ENCODE results near the gene TDG.

TDG gene

GRCh38 chr12:103966736-103967135 is 1.1 kb downstream of the TDG start:
- no peaks in the 10 kb centered on the region for H3K27me3 ChIP-seq (replicated peaks; ENCODE audit: insufficient read depth, low read length)
- H3F3A ChIP-seq (ENCODE audit: insufficient read depth, low read length), result peaks cover 4% of the 10 kb centered on the region
- peaks cover 81% of the 10 kb centered on the region for H3K79me2 ChIP-seq (ENCODE audit: low read length)
- peak overlapping the region; percentile 82 for H3K4me2 ChIP-seq (ENCODE audit: low read depth, low read length)
- DNase-seq, result no peak
- H3K9me3 ChIP-seq (replicated peaks; ENCODE audit: insufficient read depth, low read length), result no peaks in the 10 kb centered on the region
- no peak for TF ChIP-seq EZH2phosphoT487 (IDR thresholded peaks at IDR 0.05; ENCODE audit: low read length)
- no peak for TF ChIP-seq CTCF (IDR thresholded peaks at IDR 0.05; ENCODE audit: low read length)
- no peak for TF ChIP-seq EZH2 (optimal IDR thresholded peaks at IDR 0.05; ENCODE audit: low read depth, low read length)
- peaks cover 6% of the 10 kb centered on the region; the same call in 1 of the 2 replicates for H3K36me3 ChIP-seq (replicated peaks; ENCODE audit: insufficient read depth, low read length)
- H3K9ac ChIP-seq (ENCODE audit: low read length), result peak overlapping the region; percentile 95
- H3K4me1 ChIP-seq (ENCODE audit: low read length), result peaks cover 17% of the 10 kb centered on the region
- H2AFZ ChIP-seq (ENCODE audit: low read length), result 0 out of 2 replicates have a peak overlapping the region, but pooled peaks have one; percentile 43
- H3K9me2 ChIP-seq (replicated peaks; ENCODE audit: insufficient read depth, low read length), result no peaks in the 10 kb centered on the region
- H3K27ac ChIP-seq (ENCODE audit: low read length), result peak overlapping the region; percentile 81; the same call in 1 of the 2 replicates
- no peaks in the 10 kb centered on the region; the same call in 1 of the 2 replicates for H4K20me1 ChIP-seq (ENCODE audit: insufficient read depth, low read length)
- peak overlapping the region; percentile 98 for H3K4me3 ChIP-seq (ENCODE audit: low read length)

GRCh38 chr12:103969391-103969790 is 3.7 kb downstream of the TDG start:
- no peak overlapping the region for H3K4me2 ChIP-seq (ENCODE audit: low read depth, low read length)

DNA sequence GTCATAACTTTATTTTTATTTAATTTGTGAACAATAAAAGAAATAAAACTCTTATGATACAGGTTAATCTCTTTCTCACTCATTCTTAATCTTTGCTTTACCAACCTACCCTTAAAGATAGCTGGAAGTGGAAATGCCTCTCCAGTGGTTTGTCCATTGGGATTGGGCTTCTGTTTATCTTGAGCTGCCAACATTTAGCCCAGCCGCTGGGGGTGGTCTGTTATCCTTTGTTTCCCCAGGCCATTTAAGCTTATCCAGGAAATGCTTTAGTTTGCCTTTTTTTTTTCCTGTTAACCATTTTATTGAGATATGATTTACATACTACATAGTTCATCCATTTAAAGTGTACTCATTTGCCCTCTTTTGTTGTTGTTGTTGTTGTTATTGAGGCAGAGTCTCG is 8.2 kb downstream of the TDG start:
- H3K9ac ChIP-seq (ENCODE audit: low read length), result no peak overlapping the region
- no peak overlapping the region for H2AFZ ChIP-seq (ENCODE audit: low read length)
- no peak for TF ChIP-seq CTCF (IDR thresholded peaks at IDR 0.05; ENCODE audit: low read length)
- no peak for TF ChIP-seq EZH2 (optimal IDR thresholded peaks at IDR 0.05; ENCODE audit: low read depth, low read length)
- TF ChIP-seq EZH2phosphoT487 (IDR thresholded peaks at IDR 0.05; ENCODE audit: low read length), result no peak
- DNase-seq, result no peak
- no peak overlapping the region for H3K4me3 ChIP-seq (ENCODE audit: low read length)
- H3F3A ChIP-seq (ENCODE audit: insufficient read depth, low read length), result no peaks in the 10 kb centered on the region
- H3K4me1 ChIP-seq (ENCODE audit: low read length), result no peaks in the 10 kb centered on the region
- peaks cover 93% of the 10 kb centered on the region for H3K79me2 ChIP-seq (ENCODE audit: low read length)
- no peaks in the 10 kb centered on the region for H3K9me2 ChIP-seq (replicated peaks; ENCODE audit: insufficient read depth, low read length)
- no peak overlapping the region for H3K4me2 ChIP-seq (ENCODE audit: low read depth, low read length)
- H4K20me1 ChIP-seq (ENCODE audit: insufficient read depth, low read length), result peaks cover 5% of the 10 kb centered on the region
- H3K27me3 ChIP-seq (replicated peaks; ENCODE audit: insufficient read depth, low read length), result no peaks in the 10 kb centered on the region
- H3K36me3 ChIP-seq (replicated peaks; ENCODE audit: insufficient read depth, low read length), result no peaks in the 10 kb centered on the region; the same call in none of the 2 replicates
- no peaks in the 10 kb centered on the region for H3K9me3 ChIP-seq (replicated peaks; ENCODE audit: insufficient read depth, low read length)
- no peak overlapping the region for H3K27ac ChIP-seq (ENCODE audit: low read length)

More at GRCh38 chr12:103969391-103969790, 3.7 kb downstream of the TDG start:
- Histone ChIP-seq H3K27ac (ENCODE audit: low read length) (no peak overlapping the region), H3F3A (ENCODE audit: insufficient read depth, low read length) (peaks cover 4% of the 10 kb centered on the region; the same call in 1 of the 2 replicates), H4K20me1 (ENCODE audit: insufficient read depth, low read length) (peaks cover 5% of the 10 kb centered on the region), H3K79me2 (ENCODE audit: low read length) (peaks cover 97% of the 10 kb centered on the region), H2AFZ (ENCODE audit: low read length) (no peak overlapping the region), H3K9me3 (replicated peaks; ENCODE audit: insufficient read depth, low read length) (no peaks in the 10 kb centered on the region), H3K4me3 (ENCODE audit: low read length) (no peak overlapping the region), H3K9me2 (replicated peaks; ENCODE audit: insufficient read depth, low read length) (no peaks in the 10 kb centered on the region), H3K27me3 (replicated peaks; ENCODE audit: insufficient read depth, low read length) (no peaks in the 10 kb centered on the region), H3K4me1 (ENCODE audit: low read length) (peaks cover 15% of the 10 kb centered on the region), H3K36me3 (replicated peaks; ENCODE audit: insufficient read depth, low read length) (peaks cover 6% of the 10 kb centered on the region; the same call in 1 of the 2 replicates), H3K9ac (ENCODE audit: low read length) (no peak overlapping the region)
- TF ChIP-seq EZH2 (optimal IDR thresholded peaks at IDR 0.05; ENCODE audit: low read depth, low read length), result no peak
- no peak for TF ChIP-seq CTCF (IDR thresholded peaks at IDR 0.05; ENCODE audit: low read length)
- no peak for TF ChIP-seq EZH2phosphoT487 (IDR thresholded peaks at IDR 0.05; ENCODE audit: low read length)
- no peak for DNase-seq
